ENCODE results near the gene KLHDC10.

- TF ChIP-seq GATA2 (IDR thresholded peaks at IDR 0.05; ENCODE audit: low read depth, low read length), result no peak
- no peak for TF ChIP-seq GATA3 (IDR thresholded peaks at IDR 0.05; ENCODE audit: low read depth, low read length)
Measured at GRCh38 chr7:130095812-130096211, 25.5 kb downstream of the KLHDC10 start.
